CD4-positive, alpha-beta T cell treated with Interleukin-21 for 1 hour (primary cell): ENCODE results near the gene LRRC7.

Experiments
- DNase-seq: peaks from one replicate; pipeline ENCODE4 v3.0.0-alpha.2; 2020

LRRC7 gene

DNA sequence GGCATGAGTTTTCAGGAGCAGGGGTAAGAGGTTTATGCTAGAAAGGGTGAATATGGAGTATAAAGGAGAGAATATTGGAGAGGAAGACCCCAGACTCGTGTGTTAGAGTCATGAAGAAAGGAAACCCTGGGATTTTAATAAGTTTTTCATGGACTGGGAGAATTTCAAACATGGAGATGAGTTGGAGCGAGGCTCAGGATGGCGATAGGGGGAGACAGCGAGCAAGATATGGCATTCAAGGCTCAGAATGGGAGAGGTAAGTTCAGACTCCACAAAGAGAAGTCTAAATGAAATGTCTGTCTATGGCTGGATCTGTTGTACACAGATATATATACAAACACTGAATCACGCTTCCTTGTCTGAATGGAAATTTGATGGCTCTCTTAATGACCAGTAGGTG, 545.1 kb downstream of the LRRC7 start:
- no peak for DNase-seq

DNA sequence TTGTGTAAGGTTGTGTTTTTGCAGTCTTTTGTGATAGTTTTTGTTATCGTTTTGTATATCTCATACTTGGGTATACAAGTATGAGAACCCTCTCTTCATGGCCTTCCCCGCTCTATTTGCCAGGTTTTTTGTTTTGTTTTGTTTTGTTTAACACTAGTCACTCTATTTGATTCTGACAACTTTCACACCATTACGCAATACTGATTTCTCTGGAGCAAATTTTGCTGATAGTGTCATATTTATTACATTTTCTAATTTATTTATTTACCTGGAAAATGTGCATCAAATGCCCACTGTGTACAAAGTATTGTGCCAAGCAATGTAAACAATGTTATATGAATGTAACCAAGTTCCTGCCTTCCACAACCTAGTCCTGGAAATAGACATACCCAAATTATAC, 547.6 kb downstream of the LRRC7 start:
- DNase-seq, result no peak

- no peak for DNase-seq
Observed at GRCh38 chr1:70117046-70117445, 549.3 kb downstream of the LRRC7 start.

DNA sequence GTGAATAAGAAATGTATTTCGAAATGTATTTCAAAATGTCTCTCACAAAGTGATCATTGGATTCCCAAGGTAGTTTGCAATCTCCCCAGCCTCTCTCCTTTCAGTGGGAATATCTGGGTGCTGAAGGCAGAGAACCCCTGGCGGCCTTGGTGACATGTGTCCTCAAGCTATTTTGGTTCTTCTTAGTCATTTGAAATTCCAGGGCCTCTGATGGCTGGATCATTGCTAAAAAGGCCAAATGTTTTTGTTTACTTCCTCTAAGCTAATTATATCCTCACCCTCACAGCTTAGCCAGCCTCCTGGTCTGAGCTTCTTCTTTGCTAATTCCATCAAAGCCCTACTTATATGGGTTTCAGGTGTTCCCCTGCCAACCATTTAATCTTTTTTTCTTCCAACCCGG, 566.4 kb downstream of the LRRC7 start:
- no peak for DNase-seq

DNA sequence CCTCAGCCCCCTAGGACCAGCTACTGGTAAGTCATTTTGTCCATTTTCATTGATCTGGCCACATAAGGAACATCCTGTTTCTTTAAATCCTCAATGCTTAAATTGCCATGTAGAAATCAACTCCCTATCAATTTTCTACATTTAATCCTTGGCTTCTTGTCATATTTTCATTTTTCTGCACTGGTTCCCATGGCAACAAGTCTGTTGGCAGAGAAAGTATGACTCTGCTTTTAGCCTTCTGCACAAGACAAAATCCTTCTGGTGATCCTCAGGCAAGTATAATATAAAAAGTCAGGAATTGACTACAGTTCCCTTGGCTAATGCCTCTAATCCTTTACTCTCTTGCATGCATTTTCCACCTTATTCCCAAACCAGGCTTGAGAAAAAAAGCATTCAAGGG, 572.6 kb downstream of the LRRC7 start:
- no peak for DNase-seq

DNA sequence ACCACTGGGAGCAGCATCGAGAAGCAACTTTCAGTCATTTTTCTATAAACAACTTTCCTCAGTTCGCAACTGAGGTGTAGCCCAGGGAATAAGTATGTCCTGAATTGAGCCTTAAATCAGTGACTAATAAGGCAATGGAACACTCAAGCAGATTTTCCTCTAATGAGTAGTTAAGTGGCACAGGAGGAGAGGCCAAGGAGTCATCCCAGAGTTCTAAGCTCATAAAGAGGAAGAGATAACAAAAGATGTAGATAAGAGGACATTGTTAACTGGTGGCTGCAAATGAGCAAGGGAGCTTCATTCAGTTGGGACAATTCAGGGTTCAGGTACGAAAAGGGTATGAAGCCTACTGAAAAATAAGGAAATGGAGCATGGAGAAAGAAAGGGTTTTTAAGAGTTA, 573.2 kb downstream of the LRRC7 start:
- no peak for DNase-seq

DNA sequence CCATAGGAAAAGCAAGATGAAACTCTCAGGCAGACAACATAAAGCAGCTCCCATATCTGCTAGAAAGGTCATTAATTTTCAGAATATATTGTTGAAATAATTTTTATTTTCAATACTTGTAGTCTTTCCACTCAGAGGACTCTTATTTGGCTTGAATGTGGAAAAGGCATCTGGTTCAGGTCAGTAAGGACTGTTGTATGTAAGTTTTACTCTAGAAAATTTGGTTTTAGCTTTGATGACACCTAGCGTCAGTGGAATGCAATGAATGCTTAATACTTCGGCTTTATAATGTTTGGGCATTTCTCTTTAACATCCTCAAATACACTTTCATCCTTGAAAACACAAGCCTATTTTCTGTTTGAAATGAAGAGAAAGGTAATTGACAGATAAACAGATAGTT, 574.4 kb downstream of the LRRC7 start:
- DNase-seq, result no peak

DNA sequence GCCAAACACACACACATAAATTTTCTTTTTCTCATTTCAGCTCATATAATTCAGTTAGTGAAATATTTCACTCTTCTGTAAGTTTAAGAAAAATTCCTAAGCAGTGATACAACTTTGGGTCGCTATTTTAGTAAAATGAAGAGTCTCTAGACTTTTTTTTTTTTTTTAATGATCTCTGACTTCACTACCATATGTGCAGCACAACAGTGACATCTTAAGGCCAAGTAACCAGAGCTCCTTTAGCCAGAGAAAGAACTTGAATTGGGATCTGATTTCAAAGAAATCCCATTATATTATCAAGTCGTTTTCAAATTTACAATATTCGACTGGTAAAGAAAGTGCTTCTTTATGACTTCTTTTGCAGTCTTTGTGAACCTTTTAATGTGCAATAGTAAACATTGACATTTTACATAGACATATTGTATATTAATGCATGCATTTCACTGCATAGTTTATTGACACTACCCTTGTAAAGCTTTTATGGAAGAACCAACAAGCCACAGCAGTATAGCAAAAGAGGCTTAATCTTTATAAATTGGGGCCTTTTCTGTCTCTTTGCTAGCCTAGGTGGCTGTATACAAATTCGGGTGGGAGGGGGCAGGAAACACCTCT, 575.4 kb downstream of the LRRC7 start:
- no peak for DNase-seq

GRCh38 chr1:70146488-70146887, 578.8 kb downstream of the LRRC7 start:
- DNase-seq, result no peak

- DNase-seq, result no peak
Observed at GRCh38 chr1:70150444-70150843, 582.7 kb downstream of the LRRC7 start.

DNA sequence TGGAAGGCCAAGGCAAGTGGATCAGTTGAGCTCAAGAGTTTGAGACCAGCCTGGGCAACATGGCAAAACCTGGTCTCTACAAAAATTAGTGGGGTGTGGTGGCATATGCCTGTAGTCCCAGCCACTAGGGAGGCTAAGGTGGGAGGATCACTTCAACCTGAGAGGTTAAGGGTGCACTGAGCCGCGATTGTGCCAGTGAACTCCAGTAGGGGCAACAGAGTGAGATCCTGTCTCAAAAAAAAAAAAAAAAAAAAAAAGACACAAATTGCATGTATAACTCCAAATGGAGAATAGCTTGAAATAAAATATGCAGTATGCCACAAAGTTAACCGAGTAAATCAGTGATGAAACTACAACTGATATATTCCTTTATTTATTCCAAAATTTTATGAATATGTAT, 586.0 kb downstream of the LRRC7 start:
- no peak for DNase-seq

- DNase-seq, result no peak
Observed at GRCh38 chr1:70156529-70157120, 588.9 kb downstream of the LRRC7 start.

DNA sequence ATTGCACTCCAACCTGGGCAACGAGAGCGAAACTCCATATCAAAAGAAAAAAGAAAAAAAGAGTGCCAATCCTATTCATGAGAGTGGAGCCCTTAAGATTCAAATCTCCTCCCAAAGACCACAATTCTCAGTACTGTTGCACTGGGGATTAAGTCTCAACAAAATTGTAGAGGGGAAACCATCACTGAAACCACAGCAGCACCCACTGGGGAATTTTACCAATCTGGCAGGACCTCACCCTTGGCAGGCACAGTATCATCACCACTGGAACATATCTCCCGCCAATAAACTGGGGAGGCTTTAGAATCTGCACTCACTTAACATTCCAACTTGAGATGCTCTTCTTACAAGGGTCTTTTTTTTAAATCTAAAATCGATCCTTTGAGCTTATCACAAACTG, 596.6 kb downstream of the LRRC7 start:
- DNase-seq, result no peak

- no peak for DNase-seq
Observed at GRCh38 chr1:70168283-70168682, 600.6 kb downstream of the LRRC7 start.

GRCh38 chr1:70169018-70169839, 601.5 kb downstream of the LRRC7 start:
- DNase-seq, result no peak

DNA sequence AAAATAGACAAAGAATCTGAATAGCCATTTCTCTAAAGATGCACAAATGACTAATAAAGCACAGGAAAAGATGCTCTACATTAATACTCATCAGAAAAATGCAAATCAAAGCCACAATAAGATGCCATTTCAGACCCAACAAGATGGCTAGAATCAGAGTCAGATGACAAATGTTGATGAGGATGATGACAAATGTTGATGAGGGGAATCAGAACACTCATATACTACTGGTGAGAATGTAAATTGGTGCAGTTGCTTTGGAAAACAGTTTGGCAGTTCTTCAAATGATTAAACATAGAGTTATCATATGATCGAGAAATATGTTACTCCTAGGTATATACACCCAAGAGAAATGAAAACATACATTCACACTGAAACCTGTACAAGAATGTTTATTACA, 603.8 kb downstream of the LRRC7 start:
- no peak for DNase-seq
